NB4 (cell line): ENCODE data around the gene SNTG2.

Experiments
- MAX ChIP-seq: IDR thresholded peaks from 2 replicates; pipeline ENCODE4 v1.6.1; 2011; ENCODE audit warnings: low read depth, low read length
- MYC ChIP-seq: IDR thresholded peaks from 2 replicates; pipeline ENCODE4 v1.6.1; 2011; ENCODE audit warnings: low read depth, low read length
- POLR2A ChIP-seq: IDR thresholded peaks from 2 replicates; pipeline ENCODE4 v1.6.1; 2011; ENCODE audit warnings: mild to moderate bottlenecking; ENCODE audit not compliant: insufficient read length; ENCODE audit errors: extremely low read depth
- TF ChIP-seq, protein P1 (sequence below): IDR thresholded peaks from one replicate; pipeline ENCODE4 v1.5.1; 2012; ENCODE audit warnings: low read depth, low read length

DNA sequence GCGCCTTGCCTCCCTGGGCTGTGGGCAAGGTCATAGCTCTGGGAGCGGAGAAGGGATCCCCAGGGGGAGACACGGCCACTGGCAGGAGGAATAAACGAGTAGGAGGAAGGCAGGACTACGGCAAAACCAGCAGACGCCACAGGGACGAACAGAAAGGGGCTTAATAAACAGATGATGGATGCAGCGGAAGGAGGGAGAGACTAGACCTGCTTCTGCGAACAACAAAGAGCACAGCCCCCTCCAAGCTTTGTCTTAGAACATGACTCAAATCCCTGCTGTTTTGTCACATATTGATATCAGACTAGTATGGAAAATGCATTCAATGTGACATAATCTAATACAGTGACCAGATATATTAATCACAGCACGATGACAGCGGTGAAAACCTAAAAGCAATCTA lies 306.7 kb downstream of the SNTG2 start:
- TF ChIP-seq, protein P1, sequence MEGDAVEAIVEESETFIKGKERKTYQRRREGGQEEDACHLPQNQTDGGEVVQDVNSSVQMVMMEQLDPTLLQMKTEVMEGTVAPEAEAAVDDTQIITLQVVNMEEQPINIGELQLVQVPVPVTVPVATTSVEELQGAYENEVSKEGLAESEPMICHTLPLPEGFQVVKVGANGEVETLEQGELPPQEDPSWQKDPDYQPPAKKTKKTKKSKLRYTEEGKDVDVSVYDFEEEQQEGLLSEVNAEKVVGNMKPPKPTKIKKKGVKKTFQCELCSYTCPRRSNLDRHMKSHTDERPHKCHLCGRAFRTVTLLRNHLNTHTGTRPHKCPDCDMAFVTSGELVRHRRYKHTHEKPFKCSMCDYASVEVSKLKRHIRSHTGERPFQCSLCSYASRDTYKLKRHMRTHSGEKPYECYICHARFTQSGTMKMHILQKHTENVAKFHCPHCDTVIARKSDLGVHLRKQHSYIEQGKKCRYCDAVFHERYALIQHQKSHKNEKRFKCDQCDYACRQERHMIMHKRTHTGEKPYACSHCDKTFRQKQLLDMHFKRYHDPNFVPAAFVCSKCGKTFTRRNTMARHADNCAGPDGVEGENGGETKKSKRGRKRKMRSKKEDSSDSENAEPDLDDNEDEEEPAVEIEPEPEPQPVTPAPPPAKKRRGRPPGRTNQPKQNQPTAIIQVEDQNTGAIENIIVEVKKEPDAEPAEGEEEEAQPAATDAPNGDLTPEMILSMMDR, result no peak
- TF ChIP-seq POLR2A, result no peak
- TF ChIP-seq MAX, result no peak
- no peak for TF ChIP-seq MYC
